Neuron (in vitro differentiated cells): ENCODE results near the gene CYP2D6.
"Not testable (repeated sequence)": the region's sequence is repeated elsewhere in the genome, so short reads cannot be mapped to it uniquely, and the experiment has no call there.

Source experiments
- H2AFZ ChIP-seq: one replicate; pipeline ENCODE4 v1.6.1; 2013; ENCODE audit warnings: low read depth, mild to moderate bottlenecking, inconsistent platforms, low read length, moderate library complexity
- H3K27me3 ChIP-seq: one replicate; pipeline ENCODE4 v1.6.1; 2013; ENCODE audit warnings: low read length; ENCODE audit not compliant: insufficient read depth
- H3K36me3 ChIP-seq: one replicate; pipeline ENCODE4 v1.6.1; 2013; ENCODE audit warnings: low read length; ENCODE audit not compliant: insufficient read depth
- H3K4me1 ChIP-seq: one replicate; pipeline ENCODE4 v1.6.1; 2013; ENCODE audit warnings: low read length; ENCODE audit not compliant: insufficient read depth
- H3K4me3 ChIP-seq: 2 replicates; pipeline ENCODE4 v1.5.1; 2013; ENCODE audit warnings: mild to moderate bottlenecking, low read length, moderate library complexity
- H3K9me3 ChIP-seq: one replicate; pipeline ENCODE4 v1.6.1; 2013; ENCODE audit warnings: low read length

The CYP2D6 gene

DNA sequence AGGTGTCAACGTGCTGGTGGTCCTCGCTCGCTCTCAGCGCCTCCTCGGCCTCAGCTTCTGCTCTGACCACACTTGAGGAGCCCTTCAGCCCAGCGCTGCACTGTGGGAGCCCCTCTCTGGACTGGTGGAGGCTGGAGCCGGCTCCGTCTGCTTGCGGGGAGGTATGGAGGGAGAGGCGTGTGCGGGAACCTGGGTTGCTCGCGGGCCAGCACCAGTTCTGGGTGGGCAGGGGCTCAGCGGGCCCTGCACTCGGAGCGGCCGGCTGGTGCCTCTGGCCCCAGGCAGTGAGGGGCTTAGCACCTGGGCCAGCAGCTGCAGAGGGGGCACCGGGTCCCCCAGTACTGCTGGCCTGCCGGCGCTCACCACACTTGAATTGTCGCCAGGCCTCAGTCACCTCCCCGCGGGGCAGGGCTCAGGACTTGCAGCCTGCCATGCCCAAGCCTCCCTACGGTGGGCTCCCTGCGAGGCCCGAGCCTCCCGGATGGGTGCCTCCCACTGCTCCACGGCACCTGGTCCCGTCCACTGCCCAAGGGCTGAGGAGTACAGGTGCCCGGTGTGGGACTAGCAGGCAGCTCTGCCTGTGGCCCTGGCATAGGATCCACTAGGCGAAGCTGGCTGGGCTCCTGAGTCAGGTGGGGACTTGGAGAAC, 7.6 kb upstream of the CYP2D6 start:
- H3K27me3 ChIP-seq = no peaks in the 10 kb centered on the region
- H3K9me3 ChIP-seq = no peaks in the 10 kb centered on the region
- no peak overlapping the region for H2AFZ ChIP-seq
- H3K36me3 ChIP-seq = peaks cover 3% of the 10 kb centered on the region
- H3K4me3 ChIP-seq = no peak overlapping the region
- no peaks in the 10 kb centered on the region for H3K4me1 ChIP-seq

DNA sequence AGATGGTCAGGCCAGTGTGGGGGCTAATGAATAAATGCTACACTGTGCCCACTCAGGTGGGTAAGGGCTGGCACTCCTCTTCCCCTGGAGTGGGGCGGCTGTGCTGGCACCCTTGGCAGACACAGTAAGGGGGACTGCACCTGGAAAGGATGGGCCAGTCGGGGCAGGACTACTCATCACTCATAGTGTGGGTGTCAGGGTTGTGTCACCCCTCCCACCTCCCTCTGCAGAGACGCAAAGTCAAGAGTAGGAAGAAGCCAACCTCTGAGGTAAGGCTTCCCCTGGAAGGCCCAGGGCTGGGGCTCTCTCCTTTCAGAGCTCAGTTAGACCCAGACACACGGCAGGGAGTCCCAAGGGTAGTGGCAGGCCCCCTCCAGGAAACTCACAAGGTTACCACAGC, 5.1 kb upstream of the CYP2D6 start:
- not testable (repeated sequence) for H2AFZ ChIP-seq, H3K9me3 ChIP-seq, H3K27me3 ChIP-seq, H3K36me3 ChIP-seq, H3K4me1 ChIP-seq, H3K4me3 ChIP-seq

DNA sequence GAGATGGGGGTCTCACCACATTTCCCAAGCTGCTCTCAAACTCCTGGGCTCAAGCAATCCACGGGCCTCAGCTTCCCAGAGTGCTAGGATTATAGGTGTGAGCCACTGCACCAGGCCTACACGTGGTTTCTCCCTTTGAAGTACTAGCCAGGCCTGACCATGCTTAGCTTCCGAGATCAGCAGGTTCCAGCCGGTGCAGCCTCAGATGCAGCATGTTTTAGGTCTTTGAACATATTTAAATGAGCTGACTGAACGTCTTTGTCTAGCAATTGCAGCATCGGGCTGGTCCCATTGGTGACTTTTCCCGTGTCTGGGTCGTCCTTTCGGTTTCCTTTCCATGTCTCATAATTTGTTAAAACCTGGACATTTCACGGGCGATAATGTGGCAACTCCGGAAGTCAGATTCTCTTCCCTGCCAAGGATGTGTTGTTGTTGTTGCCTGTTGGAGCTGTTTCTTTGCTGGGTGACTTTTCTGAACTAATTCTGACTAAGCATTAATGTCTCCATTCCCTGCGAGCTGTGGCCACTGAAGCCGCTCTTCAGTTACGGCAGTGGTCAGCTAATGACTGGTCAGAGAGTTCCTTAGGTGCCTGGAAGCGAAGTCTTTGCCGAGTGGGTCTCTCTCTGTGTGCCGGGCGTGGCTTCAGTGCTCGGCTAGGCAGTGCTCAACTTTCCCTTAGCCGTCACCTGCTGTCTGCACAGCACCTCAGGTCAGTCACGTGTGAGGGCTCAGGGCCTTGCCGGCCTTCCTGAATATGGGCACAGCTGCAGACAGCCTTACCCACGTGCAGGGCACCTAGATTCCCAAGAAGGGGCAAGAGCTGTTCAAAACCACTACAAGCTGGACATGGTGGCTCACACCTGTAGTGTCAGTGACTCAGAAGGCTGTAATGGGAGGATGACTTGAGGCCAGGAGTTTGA, 3.8 kb upstream of the CYP2D6 start:
- Histone ChIP-seq H3K4me1 (no peaks in the 10 kb centered on the region), H2AFZ (no peak overlapping the region), H3K36me3 (peaks cover 3% of the 10 kb centered on the region), H3K4me3 (no peak overlapping the region), H3K27me3 (no peaks in the 10 kb centered on the region), H3K9me3 (no peaks in the 10 kb centered on the region)

DNA sequence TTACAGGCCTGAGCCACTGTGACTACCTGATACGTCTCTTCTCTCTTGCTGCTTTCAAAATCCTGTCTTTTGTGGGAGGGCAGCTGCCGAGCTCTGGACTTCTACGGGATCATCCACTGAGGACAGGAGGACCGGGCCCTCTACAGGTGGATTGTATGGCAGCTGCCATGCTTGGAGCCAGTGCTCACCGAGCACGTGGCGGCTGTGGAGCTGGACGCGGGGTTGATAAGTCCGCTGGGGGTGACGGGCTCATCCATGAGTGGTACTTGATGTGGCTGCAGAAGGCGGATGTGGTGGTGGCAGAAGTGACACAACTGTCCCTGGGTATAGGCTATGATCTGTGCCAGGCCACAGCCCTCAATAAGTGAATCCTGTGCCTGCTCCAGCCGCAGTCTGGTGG, 1.8 kb upstream of the CYP2D6 start:
- H3K4me3 ChIP-seq = no peak overlapping the region
- H3K36me3 ChIP-seq = peaks cover 3% of the 10 kb centered on the region
- H2AFZ ChIP-seq = no peak overlapping the region

DNA sequence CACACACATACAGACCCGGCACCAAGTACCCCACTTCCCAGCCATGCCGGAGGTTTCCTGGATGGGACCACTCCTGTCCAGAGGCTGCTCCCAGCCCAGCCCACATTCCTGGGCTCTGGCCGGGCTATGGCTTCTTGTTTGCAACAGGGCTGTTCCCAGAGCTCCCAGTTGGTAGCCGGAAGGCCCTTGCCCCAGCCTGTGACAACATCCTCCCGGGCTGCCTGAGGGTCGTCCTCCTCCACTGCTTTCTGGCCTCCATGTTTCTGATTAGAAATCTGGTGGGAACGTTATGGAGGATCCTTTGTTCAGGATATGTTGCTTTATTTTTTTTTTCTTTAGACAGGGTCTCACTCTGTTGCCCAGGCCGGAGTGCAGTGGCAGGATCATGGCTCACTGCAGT, 952 bp upstream of the CYP2D6 start:
- Histone ChIP-seq H3K4me1 (no peaks in the 10 kb centered on the region), H3K4me3 (no peak overlapping the region), H3K9me3 (no peaks in the 10 kb centered on the region), H3K27me3 (no peaks in the 10 kb centered on the region), H3K36me3 (peaks cover 3% of the 10 kb centered on the region), H2AFZ (no peak overlapping the region)

More for the DNA sequence above, 1.8 kb upstream of the CYP2D6 start:
- Histone ChIP-seq H3K27me3 (no peaks in the 10 kb centered on the region), H3K9me3 (no peaks in the 10 kb centered on the region), H3K4me1 (no peaks in the 10 kb centered on the region)

DNA sequence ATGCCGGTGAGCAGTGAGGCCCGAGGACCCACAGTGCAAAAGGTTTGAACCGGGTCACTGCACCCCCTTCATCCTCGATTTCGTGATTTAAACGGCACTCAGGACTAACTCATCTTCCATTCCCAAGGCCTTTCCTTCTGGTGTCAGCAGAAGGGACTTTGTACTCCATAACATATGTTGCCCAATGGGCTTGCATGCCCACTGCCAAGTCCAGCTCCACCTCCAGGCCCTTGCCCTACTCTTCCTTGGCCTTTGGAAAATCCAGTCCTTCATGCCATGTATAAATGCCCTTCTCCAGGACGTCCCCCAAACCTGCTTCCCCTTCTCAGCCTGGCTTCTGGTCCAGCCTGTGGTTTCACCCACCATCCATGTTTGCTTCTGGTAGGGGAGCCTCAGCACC, 428 bp downstream of the CYP2D6 start:
- H2AFZ ChIP-seq, H3K27me3 ChIP-seq, H3K9me3 ChIP-seq, H3K4me3 ChIP-seq, H3K36me3 ChIP-seq, H3K4me1 ChIP-seq: not testable (repeated sequence)

DNA sequence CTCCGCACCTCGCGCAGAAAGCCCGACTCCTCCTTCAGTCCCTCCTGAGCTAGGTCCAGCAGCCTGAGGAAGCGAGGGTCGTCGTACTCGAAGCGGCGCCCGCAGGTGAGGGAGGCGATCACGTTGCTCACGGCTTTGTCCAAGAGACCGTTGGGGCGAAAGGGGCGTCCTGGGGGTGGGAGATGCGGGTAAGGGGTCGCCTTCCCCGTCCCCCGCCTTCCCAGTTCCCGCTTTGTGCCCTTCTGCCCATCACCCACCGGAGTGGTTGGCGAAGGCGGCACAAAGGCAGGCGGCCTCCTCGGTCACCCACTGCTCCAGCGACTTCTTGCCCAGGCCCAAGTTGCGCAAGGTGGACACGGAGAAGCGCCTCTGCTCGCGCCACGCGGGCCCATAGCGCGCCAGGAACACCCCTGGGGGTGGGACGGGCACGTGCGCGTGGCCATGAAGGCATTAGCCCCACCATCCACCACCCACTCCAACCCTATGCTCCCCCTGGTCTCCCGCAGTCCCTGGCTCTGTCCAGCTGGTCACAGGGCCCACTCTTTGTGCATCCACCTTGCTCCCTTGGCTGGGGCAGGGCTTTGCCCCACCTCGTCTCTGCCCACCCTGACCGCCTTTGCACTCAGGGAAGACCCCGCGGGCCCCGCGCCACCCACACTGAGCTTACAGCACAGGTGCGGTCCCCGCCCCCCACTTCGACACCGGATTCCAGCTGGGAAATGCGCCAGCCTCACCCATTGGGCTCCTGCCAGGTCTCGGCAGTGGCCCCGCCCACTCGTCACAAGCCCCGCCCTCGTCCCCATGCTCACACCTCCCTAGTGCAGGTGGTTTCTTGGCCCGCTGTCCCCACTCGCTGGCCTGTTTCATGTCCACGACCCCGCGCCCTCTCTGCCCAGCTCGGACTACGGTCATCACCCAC, 1.6 kb downstream of the CYP2D6 start:
- H3K4me1 ChIP-seq, H3K4me3 ChIP-seq, H2AFZ ChIP-seq, H3K9me3 ChIP-seq, H3K36me3 ChIP-seq, H3K27me3 ChIP-seq: not testable (repeated sequence)

DNA sequence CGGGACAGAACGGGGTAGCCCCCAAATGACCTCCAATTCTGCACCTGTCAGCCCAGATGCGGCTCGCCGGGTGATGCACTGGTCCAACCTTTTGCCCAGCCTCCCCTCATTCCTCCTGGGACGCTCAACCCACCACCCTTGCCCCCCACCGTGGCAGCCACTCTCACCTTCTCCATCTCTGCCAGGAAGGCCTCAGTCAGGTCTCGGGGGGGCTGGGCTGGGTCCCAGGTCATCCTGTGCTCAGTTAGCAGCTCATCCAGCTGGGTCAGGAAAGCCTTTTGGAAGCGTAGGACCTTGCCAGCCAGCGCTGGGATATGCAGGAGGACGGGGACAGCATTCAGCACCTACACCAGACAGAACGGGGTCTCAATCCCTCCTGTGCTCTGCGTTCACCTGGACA, 2.6 kb downstream of the CYP2D6 start:
- H3K4me3 ChIP-seq, H2AFZ ChIP-seq, H3K9me3 ChIP-seq, H3K36me3 ChIP-seq, H3K27me3 ChIP-seq, H3K4me1 ChIP-seq: not testable (repeated sequence)

DNA sequence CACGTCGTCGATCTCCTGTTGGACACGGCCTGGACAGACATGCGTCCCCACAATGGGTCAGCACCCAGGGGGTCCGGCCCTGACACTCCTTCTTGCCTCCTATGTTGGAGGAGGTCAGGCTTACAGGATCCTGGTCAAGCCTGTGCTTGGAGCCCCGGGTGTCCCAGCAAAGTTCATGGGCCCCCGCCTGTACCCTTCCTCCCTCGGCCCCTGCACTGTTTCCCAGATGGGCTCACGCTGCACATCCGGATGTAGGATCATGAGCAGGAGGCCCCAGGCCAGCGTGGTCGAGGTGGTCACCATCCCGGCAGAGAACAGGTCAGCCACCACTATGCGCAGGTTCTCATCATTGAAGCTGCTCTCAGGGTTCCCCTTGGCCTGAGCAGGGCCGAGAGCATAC, 3.0 kb downstream of the CYP2D6 start:
- no peak overlapping the region for H2AFZ ChIP-seq
- H3K9me3 ChIP-seq = no peaks in the 10 kb centered on the region
- H3K36me3 ChIP-seq = no peaks in the 10 kb centered on the region
- no peaks in the 10 kb centered on the region for H3K4me1 ChIP-seq
- H3K4me3 ChIP-seq = no peak overlapping the region
- no peaks in the 10 kb centered on the region for H3K27me3 ChIP-seq

DNA sequence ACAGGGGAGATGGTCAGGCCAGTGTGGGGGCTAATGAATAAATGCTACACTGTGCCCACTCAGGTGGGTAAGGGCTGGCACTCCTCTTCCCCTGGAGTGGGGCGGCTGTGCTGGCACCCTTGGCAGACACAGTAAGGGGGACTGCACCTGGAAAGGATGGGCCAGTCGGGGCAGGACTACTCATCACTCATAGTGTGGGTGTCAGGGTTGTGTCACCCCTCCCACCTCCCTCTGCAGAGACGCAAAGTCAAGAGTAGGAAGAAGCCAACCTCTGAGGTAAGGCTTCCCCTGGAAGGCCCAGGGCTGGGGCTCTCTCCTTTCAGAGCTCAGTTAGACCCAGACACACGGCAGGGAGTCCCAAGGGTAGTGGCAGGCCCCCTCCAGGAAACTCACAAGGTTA, 7.1 kb downstream of the CYP2D6 start:
- not testable (repeated sequence) for H3K4me3 ChIP-seq, H3K36me3 ChIP-seq, H3K4me1 ChIP-seq, H3K27me3 ChIP-seq, H3K9me3 ChIP-seq, H2AFZ ChIP-seq

DNA sequence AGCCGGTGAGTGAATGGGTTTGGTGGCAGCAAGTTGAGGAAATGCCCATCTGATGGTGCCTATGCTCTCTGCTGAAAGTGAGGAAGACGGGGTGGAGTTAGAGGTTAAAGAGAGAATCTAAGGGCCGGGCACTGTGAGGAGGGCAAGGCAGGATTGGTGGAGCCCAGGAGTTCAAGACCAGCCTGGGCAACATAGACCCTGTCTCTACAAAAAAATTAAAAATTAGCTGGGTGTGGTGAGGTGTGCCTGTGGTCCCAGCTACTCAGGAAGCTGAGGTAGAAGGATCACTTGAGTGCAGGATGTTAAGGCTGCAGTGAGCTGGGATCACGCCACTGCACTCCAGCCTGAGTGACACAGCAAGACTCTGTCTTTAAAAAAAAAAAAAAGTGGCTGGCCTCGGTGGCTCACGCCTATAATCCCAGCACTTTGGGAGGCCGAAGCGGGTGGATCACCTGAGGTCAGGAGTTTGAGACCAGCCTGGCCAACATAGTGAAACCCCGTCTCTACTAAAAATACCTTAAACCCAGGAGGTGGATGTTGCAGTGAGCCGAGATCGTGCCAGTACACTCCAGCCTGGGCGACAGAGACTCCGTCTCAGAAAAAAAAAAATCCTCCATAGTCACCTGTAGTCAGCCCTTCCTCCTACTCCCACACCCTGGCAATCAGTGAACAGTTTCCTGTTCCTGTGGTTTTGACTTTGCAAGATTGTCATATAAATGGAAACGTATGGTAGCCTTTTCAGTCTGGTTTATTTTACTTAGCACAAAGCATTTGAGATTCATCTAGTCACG, 10.2 kb downstream of the CYP2D6 start:
- not testable (repeated sequence) for H3K36me3 ChIP-seq, H3K4me1 ChIP-seq, H3K4me3 ChIP-seq, H2AFZ ChIP-seq, H3K27me3 ChIP-seq, H3K9me3 ChIP-seq

DNA sequence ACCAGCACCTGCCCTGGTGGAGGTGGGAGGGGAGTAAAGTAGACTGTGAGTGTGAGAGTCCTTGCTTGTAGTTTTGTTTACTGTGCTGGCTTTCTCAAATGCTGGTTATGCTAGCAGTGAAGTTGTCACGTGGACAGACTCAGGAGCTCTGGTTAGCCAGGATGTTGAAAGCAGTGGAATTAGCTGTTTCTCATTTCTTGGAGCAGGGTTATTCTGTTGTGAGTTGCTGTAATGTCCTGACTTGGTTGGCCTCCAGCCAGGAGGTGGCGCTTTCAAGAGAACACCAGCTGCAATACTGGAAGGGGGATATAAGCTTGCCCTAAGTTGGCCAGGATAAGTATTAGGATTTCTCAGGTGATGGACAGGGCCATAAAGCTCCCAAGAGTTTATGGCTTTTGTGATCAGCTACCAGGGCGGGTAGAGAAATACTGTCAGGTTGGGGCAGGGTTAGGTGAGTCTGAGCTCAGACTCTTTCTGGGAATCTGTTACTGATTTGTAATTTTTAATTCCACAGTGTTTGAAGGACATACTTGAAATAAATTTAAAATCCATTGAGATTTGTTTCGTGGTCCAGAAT, 13.7 kb downstream of the CYP2D6 start:
- Histone ChIP-seq H3K4me1 (no peaks in the 10 kb centered on the region), H2AFZ (no peak overlapping the region), H3K27me3 (no peaks in the 10 kb centered on the region), H3K4me3 (no peak overlapping the region), H3K9me3 (peaks cover 10% of the 10 kb centered on the region), H3K36me3 (no peaks in the 10 kb centered on the region)
